ENCODE data around the gene OR52N5. TPM values are rescaled to one million over a fixed set of nuclear protein-coding genes. Genes with fewer than 3 reads are reported as not detected.

The OR52N5 gene
- total and polyA plus RNA-seq, 11 donors = not detected

GRCh38 chr11:5807580-5807979, 24.4 kb upstream of the OR52N5 start:
- ATAC-seq (no peak), DNase-seq (no peak)
- 49 to 57% (median 52%) methylated on average over 8 to 10 of the region's 10 CpGs for WGBS, 4 donors
- peaks cover 0 to 12% (median 0%) of the 10 kb centered on the region in 12 donors for H3K4me1 ChIP-seq
- intact Hi-C loops (cut with DNase I) = loop anchor here in 8 of 10 donors (1.0 to 10.0 kb wide), 10 partner anchors 123 to 1173 kb away; partner anchors contain the start of genes OR51D1 (in 1 of the 8), OR51V1 (in 1 of the 8) and TRIM6 (in 1 of the 8)
- TF ChIP-seq POLR2A (IDR thresholded peaks at IDR 0.05) = no peak
- TF ChIP-seq, protein P1, sequence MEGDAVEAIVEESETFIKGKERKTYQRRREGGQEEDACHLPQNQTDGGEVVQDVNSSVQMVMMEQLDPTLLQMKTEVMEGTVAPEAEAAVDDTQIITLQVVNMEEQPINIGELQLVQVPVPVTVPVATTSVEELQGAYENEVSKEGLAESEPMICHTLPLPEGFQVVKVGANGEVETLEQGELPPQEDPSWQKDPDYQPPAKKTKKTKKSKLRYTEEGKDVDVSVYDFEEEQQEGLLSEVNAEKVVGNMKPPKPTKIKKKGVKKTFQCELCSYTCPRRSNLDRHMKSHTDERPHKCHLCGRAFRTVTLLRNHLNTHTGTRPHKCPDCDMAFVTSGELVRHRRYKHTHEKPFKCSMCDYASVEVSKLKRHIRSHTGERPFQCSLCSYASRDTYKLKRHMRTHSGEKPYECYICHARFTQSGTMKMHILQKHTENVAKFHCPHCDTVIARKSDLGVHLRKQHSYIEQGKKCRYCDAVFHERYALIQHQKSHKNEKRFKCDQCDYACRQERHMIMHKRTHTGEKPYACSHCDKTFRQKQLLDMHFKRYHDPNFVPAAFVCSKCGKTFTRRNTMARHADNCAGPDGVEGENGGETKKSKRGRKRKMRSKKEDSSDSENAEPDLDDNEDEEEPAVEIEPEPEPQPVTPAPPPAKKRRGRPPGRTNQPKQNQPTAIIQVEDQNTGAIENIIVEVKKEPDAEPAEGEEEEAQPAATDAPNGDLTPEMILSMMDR (IDR thresholded peaks at IDR 0.05) = no peak
- peaks cover 0 to 13% (median 0%) of the 10 kb centered on the region in 12 donors for H3K9me3 ChIP-seq
- no peaks in the 10 kb centered on the region for H3K36me3 ChIP-seq
- no peak overlapping the region for H3K4me3 ChIP-seq
- H3K27ac ChIP-seq = no peak overlapping the region
- H3K27me3 ChIP-seq = peaks cover 0 to 2% (median 0%) of the 10 kb centered on the region in 9 donors

DNA sequence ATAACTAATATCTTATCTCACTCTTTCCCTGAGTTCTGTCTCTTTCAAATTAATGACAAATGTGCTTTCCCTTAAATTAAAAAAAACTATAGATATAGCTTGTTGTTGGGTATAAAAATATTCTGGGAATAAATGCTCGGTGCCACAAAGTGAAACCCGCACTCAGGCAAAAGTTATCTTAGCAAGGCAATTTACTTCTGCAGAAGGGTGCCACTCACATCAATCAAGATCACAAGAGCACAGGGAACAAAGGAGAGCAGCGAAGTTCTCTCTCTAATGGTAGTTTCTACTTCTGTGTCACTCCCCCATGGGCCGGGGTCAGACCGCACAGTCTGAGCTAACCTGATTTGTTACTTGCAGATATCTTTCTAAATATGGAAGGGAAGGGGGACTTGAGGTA, 20.8 kb upstream of the OR52N5 start:
- DNase-seq (no peak), ATAC-seq (no peak)
- WGBS, 4 donors = 81 to 93% (median 87%) methylated on average over 5 of the region's 5 CpGs
- no peak for TF ChIP-seq POLR2A (IDR thresholded peaks at IDR 0.05)
- TF ChIP-seq, protein P1 (IDR thresholded peaks at IDR 0.05) = no peak
- Histone ChIP-seq H3K27me3 (peaks cover 0 to 2% (median 0%) of the 10 kb centered on the region in 9 donors), H3K36me3 (no peaks in the 10 kb centered on the region), H3K27ac (no peak overlapping the region), H3K4me3 (no peak overlapping the region), H3K4me1 (peaks cover 0 to 8% (median 0%) of the 10 kb centered on the region in 12 donors), H3K9me3 (peaks cover 0 to 13% (median 0%) of the 10 kb centered on the region in 12 donors)
- intact Hi-C loops (cut with DNase I) = loop anchor here in 7 of 10 donors (10.0 kb wide), 5 partner anchors 199 to 1169 kb away; partner anchors contain the start of genes OR51D1 (in 1 of the 7), OR51V1 (in 1 of the 7) and TRIM6 (in 1 of the 7)

- no peak overlapping the region for H3K4me3 ChIP-seq
- intact Hi-C loops (cut with DNase I) = no loop called here
- no peaks in the 10 kb centered on the region for H3K36me3 ChIP-seq
- no peaks in the 10 kb centered on the region for H3K4me1 ChIP-seq
- H3K27ac ChIP-seq = no peak overlapping the region
- TF ChIP-seq POLR2A (IDR thresholded peaks at IDR 0.05) = no peak
- TF ChIP-seq, protein P1 (IDR thresholded peaks at IDR 0.05) = no peak
- peaks cover 0 to 12% (median 0%) of the 10 kb centered on the region in 12 donors for H3K9me3 ChIP-seq
- H3K27me3 ChIP-seq = no peaks in the 10 kb centered on the region
- DNase-seq = no peak
- 84 to 88% (median 86%) methylated on average over 6 of the region's 6 CpGs for WGBS, 4 donors
- ATAC-seq = no peak
Measured at GRCh38 chr11:5796541-5796940, 13.4 kb upstream of the OR52N5 start.

- ATAC-seq (no peak), DNase-seq (no peak)
- Histone ChIP-seq H3K4me3 (no peak within 1 kb of the TSS), H3K27ac (no peak within 1 kb of the TSS), H3K4me1 (no peaks in the 10 kb centered on the region), H3K27me3 (no peaks in the 10 kb centered on the region), H3K36me3 (no peaks in the 10 kb centered on the region), H3K9me3 (peaks cover 0 to 12% (median 0%) of the 10 kb centered on the region in 12 donors)
- 62 to 77% (median 71%) methylated on average over 3 of the region's 3 CpGs for WGBS, 4 donors
- TF ChIP-seq POLR2A (IDR thresholded peaks at IDR 0.05) = no peak
- TF ChIP-seq, protein P1 (IDR thresholded peaks at IDR 0.05) = no peak
- intact Hi-C loops (cut with DNase I) = no loop called here
Measured at GRCh38 chr11:5791165-5791564, 8.0 kb upstream of the OR52N5 start, which contains the start of gene OR52N1. TSS of gene OR52N1 (minus strand) at chr11:5791265. CDS start at chr11:5788816, 2,449 bp downstream.

Measured in heart left ventricle (tissue), 16 donors.